Stimulated activated CD4-positive, alpha-beta T cell treated with anti-CD3 and anti-CD28 coated beads, Interleukin-1b, Interleukin-23, amount 100 ng/mL, for 1 hour (primary cell): ENCODE data around the gene C1D.
"Not testable (repeated sequence)": the region's sequence is repeated elsewhere in the genome, so short reads cannot be mapped to it uniquely, and the experiment has no call there.

ENCODE experiments used
- DNase-seq, 2 donors: peaks; one replicate each; pipeline ENCODE4 v3.0.0-alpha.2; 2020; ENCODE audit warnings: low read depth in 2 of 2

C1D gene

GRCh38 chr2:68000170-68000825 is 62.5 kb downstream of the C1D start:
- no peak for DNase-seq

GRCh38 chr2:67999332-67999731 is 63.5 kb downstream of the C1D start:
- no peak for DNase-seq

- DNase-seq, result no peak
Measured at GRCh38 chr2:67997903-67998302, 64.9 kb downstream of the C1D start.

DNA sequence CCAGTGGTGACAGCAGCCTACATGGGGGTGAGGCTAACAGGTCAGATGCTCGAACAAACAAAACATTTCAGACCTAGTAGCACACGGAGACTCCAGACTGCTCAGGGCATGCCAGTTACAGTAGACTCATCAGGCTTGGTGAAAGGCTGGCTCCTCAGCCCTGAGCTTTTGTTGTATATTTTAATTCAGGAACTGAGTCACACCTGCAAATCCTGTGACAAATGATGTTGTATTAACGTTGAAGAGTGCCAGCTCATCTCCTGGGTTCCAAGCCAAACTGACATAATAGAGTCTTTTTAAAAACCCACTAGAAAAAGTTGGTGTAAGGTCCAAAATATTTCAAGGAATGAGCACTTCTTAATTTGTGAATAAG is 65.3 kb downstream of the C1D start:
- DNase-seq, result no peak

DNA sequence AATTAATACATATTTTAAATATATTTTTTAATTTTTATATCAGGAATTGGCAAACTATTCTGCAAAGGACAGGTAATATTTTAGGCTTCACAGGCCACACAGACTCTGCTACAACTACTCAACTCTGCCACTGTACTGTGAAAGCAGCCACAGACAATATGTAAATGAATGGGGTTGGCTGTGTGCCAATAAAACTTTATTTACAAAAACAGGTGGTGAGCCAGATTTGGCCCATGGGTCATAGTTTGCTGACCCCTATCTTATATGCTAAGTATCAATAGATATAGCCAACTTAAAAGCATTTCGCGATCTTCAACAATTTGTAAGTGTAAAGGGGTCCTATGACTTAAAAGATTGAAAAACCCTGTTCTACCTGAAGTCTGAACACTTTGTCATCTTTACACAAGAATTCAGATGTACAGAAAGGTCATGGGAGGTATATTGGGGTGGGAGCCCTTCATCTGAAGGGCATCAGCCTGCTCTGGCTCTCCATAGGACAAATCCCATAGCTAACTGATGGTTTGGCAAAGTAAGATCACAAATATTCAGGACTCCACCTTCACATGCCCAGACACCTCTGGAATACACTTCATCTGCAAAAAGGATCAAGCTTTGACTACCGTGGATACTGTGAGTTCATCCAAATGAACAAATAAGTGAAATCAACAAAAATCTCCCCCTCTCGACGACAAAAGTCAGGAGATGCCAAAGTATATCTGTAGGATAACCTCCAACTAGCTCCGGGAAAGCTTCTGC is 65.9 kb downstream of the C1D start:
- DNase-seq, result no peak

- DNase-seq, result no peak
Measured at GRCh38 chr2:67994716-67995115, 68.1 kb downstream of the C1D start.

DNA sequence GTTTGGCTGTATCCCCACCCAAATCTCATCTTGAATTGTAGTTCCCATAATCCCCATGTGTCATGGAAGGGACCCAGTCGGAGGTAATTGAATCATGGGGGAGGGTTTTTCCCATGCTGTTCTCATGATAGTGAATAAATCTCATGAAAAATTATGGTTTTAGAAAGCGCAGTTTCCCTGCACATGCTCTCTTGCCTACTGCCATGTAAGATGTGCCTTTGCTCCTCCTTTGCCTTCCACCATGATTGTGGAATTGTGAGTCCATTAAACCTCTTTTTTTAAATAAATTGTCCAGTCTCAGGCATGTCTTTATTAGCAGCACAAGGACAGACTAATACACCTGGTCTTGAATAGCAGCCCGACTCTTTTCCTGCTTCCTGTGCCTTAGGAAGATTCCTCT is 68.7 kb downstream of the C1D start:
- DNase-seq, result not testable (repeated sequence)

GRCh38 chr2:67993329-67993728 is 69.5 kb downstream of the C1D start:
- no peak for DNase-seq

DNA sequence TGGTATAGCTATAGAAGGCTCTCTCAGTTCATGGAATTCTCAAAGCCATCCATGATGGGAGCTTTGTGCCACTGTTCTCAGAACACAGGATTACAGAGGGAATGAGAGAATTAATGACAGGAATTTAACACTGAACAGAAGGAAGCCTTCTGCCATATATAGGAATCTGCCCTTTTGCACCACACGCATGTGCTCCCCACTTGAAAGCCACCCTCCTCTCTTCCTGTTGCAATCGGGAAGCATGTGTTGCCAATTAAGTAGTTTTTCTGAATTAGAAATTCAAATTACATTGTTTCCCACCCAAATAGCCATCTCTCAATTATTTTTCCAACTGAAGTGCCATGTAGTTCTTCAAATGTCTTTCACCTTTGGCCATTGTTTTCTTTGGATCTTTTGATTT is 71.3 kb downstream of the C1D start:
- no peak for DNase-seq
